Activated T-helper 1 cell treated with anti-CD3 and anti-CD28 coated beads, Interleukin-12 subunit alpha, Interleukin-12 subunit beta, Interleukin-2, Interleukin-4 antibody, amounts not matched to agents 30 ng/mL and 10 ng/mL and 1 ng/mL, durations not matched to agents 14 hours and 24 hours and 36 hours (primary cell): ENCODE results near the gene MAGEA3. TPM values are rescaled to one million over a fixed set of nuclear protein-coding genes. Genes with fewer than 3 reads are reported as not detected.
"Not testable (repeated sequence)": the region's sequence is repeated elsewhere in the genome, so short reads cannot be mapped to it uniquely, and the experiment has no call there.

ENCODE experiments used
- DNase-seq: peaks from one replicate; pipeline ENCODE4 v3.0.0; 2021; ENCODE audit warnings: low spot score
- H3K27ac Mint-ChIP-seq: one replicate; pipeline ENCODE4 v1.8.0; 2021; ENCODE audit warnings: mild to moderate bottlenecking, mixed read lengths
- H3K27me3 Mint-ChIP-seq: one replicate; pipeline ENCODE4 v1.8.0; 2022; ENCODE audit warnings: mild to moderate bottlenecking, moderate library complexity, mixed read lengths; ENCODE audit not compliant: insufficient read depth
- H3K36me3 Mint-ChIP-seq: one replicate; pipeline ENCODE4 v1.8.0; 2021; ENCODE audit warnings: low read depth, mixed read lengths
- H3K4me1 Mint-ChIP-seq: one replicate; pipeline ENCODE4 v1.8.0; 2021; ENCODE audit warnings: low read depth, mixed read lengths
- H3K4me3 Mint-ChIP-seq: one replicate; pipeline ENCODE4 v1.8.0; 2021; ENCODE audit warnings: mild to moderate bottlenecking, moderate library complexity, mixed read lengths
- H3K9me3 Mint-ChIP-seq: one replicate; pipeline ENCODE4 v1.8.0; 2021; ENCODE audit warnings: mixed read lengths
- intact Hi-C: fragments of 100-400 bp; cut with micrococcal nuclease; formaldehyde crosslinking; loops from one replicate; pipeline ENCODE4 v1.15.1; 2024
- total RNA-seq: library from RNA; stranded (reverse); gene quantifications from 2 replicates; pipeline ENCODE4 v1.2.3, GENCODE V29; 2022

The MAGEA3 gene
- total RNA-seq, 1 donor from 2014 or later: not detected

- H3K27me3 Mint-ChIP-seq, H3K4me1 Mint-ChIP-seq, DNase-seq, H3K27ac Mint-ChIP-seq, H3K4me3 Mint-ChIP-seq, intact Hi-C loops, H3K9me3 Mint-ChIP-seq, H3K36me3 Mint-ChIP-seq: not testable (repeated sequence)
These were observed 14.6 kb downstream of the MAGEA3 start for GRCh38 chrX:152713195-152713594.

GRCh38 chrX:152713815-152714787 is 15.5 kb downstream of the MAGEA3 start, which contains the start of gene MAGEA2B:
Gene MAGEA2B (plus strand): TSS chrX:152714628. CDS start chrX:152717107, 2,479 bp downstream.
- H3K4me3 Mint-ChIP-seq, H3K36me3 Mint-ChIP-seq, H3K27ac Mint-ChIP-seq, H3K9me3 Mint-ChIP-seq, H3K27me3 Mint-ChIP-seq, H3K4me1 Mint-ChIP-seq, DNase-seq, intact Hi-C loops: not testable (repeated sequence)

GRCh38 chrX:152725409-152725808 is 26.8 kb downstream of the MAGEA3 start:
- H3K27ac Mint-ChIP-seq: no peak overlapping the region
- H3K4me3 Mint-ChIP-seq: no peak overlapping the region
- no peaks in the 10 kb centered on the region for H3K36me3 Mint-ChIP-seq
- H3K9me3 Mint-ChIP-seq: no peaks in the 10 kb centered on the region
- H3K4me1 Mint-ChIP-seq: no peaks in the 10 kb centered on the region
- H3K27me3 Mint-ChIP-seq: peaks cover 11% of the 10 kb centered on the region
- DNase-seq: no peak
- intact Hi-C loops: no loop called here

GRCh38 chrX:152733261-152733975 is 34.8 kb downstream of the MAGEA3 start, which contains the start of the genes CSAG1 and MAGEA12:
Gene CSAG1 (minus strand): TSS chrX:152733721. CDS start chrX:152732460, 1,261 bp downstream.
Gene MAGEA12 (plus strand): TSS chrX:152733757. CDS start chrX:152736162, 2,405 bp downstream.
- Mint-ChIP-seq H3K4me3 (no peak within 1 kb of the TSS), H3K27ac (no peak within 1 kb of the TSS), H3K9me3 (no peaks in the 10 kb centered on the region), H3K4me1 (no peaks in the 10 kb centered on the region), H3K36me3 (no peaks in the 10 kb centered on the region), H3K27me3 (peaks cover 9% of the 10 kb centered on the region)
- intact Hi-C loops: no loop called here
- no peak for DNase-seq

DNA sequence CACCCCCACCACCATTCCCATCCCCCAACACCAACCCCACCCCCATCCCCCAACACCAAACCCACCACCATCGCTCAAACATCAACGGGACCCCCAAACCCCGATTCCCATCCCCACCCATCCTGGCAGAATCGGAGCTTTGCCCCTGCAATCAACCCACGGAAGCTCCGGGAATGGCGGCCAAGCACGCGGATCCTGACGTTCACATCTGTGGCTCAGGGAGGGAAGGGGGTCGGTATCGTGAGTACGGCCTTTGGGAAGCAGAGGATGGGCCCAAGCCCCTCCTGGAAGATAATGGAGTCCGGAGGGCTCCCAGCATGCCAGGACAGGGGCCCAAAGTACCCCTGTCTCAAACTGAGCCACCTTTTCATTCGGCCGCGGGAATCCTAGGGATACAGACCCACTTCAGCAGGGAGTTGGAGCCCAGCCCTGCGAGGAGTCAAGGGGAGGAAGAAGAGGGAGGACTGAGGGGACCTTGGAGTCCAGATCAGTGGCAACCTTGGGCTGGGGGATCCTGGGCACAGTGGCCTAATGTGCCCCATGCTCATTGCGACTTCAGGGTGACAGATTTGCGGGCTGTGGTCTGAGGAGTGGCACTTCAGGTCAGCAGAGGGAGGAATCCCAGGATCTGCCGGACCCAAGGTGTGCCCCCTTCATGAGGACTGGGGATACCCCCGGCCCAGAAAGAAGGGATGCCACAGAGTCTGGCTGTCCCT is 35.7 kb downstream of the MAGEA3 start:
- DNase-seq, H3K4me1 Mint-ChIP-seq, H3K27ac Mint-ChIP-seq, H3K9me3 Mint-ChIP-seq, H3K4me3 Mint-ChIP-seq, H3K27me3 Mint-ChIP-seq, intact Hi-C loops, H3K36me3 Mint-ChIP-seq: not testable (repeated sequence)

DNA sequence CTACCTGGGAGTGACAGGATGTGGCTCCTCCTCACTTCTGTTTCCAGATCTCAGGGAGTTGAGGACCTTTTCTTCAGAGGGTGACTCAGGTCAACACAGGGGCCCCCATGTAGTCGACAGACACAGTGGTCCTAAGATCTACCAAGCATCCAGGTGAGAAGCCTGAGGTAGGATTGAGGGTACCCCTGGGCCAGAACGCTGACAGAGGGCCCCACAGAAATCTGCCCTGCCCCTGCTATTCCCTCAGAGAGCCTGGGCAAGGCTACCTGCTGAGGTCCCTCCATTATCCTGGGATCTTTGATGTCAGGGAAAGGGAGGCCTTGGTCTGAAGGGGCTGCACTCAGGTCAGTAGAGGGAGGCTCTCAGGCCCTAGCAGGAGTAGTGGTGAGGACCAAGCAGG is 36.5 kb downstream of the MAGEA3 start:
- H3K4me3 Mint-ChIP-seq: no peak overlapping the region
- no peaks in the 10 kb centered on the region for H3K4me1 Mint-ChIP-seq
- intact Hi-C loops: no loop called here
- no peak overlapping the region for H3K27ac Mint-ChIP-seq
- H3K27me3 Mint-ChIP-seq: peaks cover 2% of the 10 kb centered on the region
- H3K36me3 Mint-ChIP-seq: no peaks in the 10 kb centered on the region
- no peak for DNase-seq
- H3K9me3 Mint-ChIP-seq: no peaks in the 10 kb centered on the region

DNA sequence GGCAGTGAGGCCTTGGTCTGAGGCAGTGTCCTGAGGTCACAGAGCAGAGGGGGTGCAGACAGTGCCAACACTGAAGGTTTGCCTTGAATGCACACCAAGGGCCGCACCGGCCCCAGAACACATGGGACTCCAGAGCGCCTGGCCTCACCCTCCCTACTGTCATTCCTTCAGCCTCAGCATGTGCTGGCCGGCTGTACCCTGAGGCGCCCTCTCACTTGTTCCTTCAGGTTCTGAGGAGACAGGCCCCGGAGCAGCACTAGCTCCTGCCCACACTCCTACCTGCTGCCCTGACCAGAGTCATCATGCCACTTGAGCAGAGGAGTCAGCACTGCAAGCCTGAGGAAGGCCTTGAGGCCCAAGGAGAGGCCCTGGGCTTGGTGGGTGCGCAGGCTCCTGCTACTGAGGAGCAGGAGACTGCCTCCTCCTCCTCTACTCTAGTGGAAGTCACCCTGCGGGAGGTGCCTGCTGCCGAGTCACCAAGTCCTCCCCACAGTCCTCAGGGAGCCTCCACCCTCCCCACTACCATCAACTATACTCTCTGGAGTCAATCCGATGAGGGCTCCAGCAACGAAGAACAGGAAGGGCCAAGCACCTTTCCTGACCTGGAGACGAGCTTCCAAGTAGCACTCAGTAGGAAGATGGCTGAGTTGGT is 37.4 kb downstream of the MAGEA3 start:
- no peak for DNase-seq
- Mint-ChIP-seq H3K4me1 (no peaks in the 10 kb centered on the region), H3K27ac (no peak overlapping the region), H3K4me3 (no peak overlapping the region), H3K36me3 (no peaks in the 10 kb centered on the region), H3K9me3 (no peaks in the 10 kb centered on the region), H3K27me3 (no peaks in the 10 kb centered on the region)
- intact Hi-C loops: no loop called here

DNA sequence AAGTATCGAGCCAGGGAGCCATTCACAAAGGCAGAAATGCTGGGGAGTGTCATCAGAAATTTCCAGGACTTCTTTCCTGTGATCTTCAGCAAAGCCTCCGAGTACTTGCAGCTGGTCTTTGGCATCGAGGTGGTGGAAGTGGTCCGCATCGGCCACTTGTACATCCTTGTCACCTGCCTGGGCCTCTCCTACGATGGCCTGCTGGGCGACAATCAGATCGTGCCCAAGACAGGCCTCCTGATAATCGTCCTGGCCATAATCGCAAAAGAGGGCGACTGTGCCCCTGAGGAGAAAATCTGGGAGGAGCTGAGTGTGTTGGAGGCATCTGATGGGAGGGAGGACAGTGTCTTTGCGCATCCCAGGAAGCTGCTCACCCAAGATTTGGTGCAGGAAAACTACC is 37.9 kb downstream of the MAGEA3 start:
- DNase-seq, H3K27me3 Mint-ChIP-seq, H3K36me3 Mint-ChIP-seq, intact Hi-C loops, H3K4me1 Mint-ChIP-seq, H3K9me3 Mint-ChIP-seq, H3K27ac Mint-ChIP-seq, H3K4me3 Mint-ChIP-seq: not testable (repeated sequence)

DNA sequence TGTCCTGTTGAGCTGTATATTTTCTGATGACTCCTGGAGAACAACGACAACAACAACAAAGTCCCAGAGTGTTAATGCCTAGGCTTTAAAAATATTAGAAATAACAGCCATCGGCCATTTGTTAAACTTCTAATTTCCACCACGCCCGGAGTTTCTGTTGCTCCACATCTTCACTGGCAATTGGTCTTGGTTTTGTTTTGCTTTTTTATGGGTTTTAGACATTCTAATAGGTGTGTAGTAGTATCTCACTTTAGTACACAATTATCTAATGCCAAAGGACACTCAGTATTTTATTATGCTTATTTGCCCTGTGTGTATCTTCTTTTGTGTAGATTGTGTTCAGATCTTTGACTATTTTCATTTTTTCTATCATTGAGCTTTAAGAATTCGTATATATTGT is 40.0 kb downstream of the MAGEA3 start:
- intact Hi-C loops: no loop called here
- H3K36me3 Mint-ChIP-seq: no peaks in the 10 kb centered on the region
- no peak for DNase-seq

More for the DNA sequence above, 40.0 kb downstream of the MAGEA3 start:
- Mint-ChIP-seq H3K27ac (no peak overlapping the region), H3K27me3 (no peaks in the 10 kb centered on the region), H3K4me3 (no peak overlapping the region), H3K9me3 (no peaks in the 10 kb centered on the region), H3K4me1 (no peaks in the 10 kb centered on the region)

Other genes starting within 250 kb of the MAGEA3 start
- not detected in 2 replicates for gene GABRA3, start 247.5 kb upstream of the MAGEA3 start, total RNA-seq
- gene GABRQ, start 60.9 kb upstream of the MAGEA3 start, total RNA-seq: not detected in 2 replicates
- 0.31 TPM in 1 of 2 replicates, not detected in the other for gene CSAG2, start 10.5 kb downstream of the MAGEA3 start, total RNA-seq
- gene MAGEA2B, start 15.8 kb downstream of the MAGEA3 start, total RNA-seq: not detected in 2 replicates
- not detected in 2 replicates for gene CSAG1, start 34.9 kb downstream of the MAGEA3 start, total RNA-seq
- gene MAGEA12, start 35.0 kb downstream of the MAGEA3 start, total RNA-seq: not detected in 2 replicates
- gene MAGEA2, start 55.0 kb downstream of the MAGEA3 start, total RNA-seq: not detected in 2 replicates
- gene CSAG3, start 60.4 kb downstream of the MAGEA3 start, total RNA-seq: 0.73 and 0.78 TPM in 2 replicates
- not detected in 2 replicates for gene MAGEA6, start 70.9 kb downstream of the MAGEA3 start, total RNA-seq
- 9.0 and 9.8 TPM in 2 replicates for gene CETN2, start 132.0 kb downstream of the MAGEA3 start, total RNA-seq
- gene NSDHL, start 132.3 kb downstream of the MAGEA3 start, total RNA-seq: 24.0 and 24.9 TPM in 2 replicates
- 0.54 and 0.73 TPM in 2 replicates for gene ZNF185, start 199.3 kb downstream of the MAGEA3 start, total RNA-seq